HepG2 (cell line): ENCODE measurements around the gene WDR6. TPM values are rescaled to one million over a fixed set of nuclear protein-coding genes. Genes with fewer than 3 reads are reported as not detected.
A peak's percentile ranks its signal among the peaks of the same experiment; 100 is the strongest.

Source experiments
- ATAC-seq: fragments of 200-7000 bp; cut with Tn5 transposase; 3 replicates; pipeline ENCODE4 v1.9.1; 2020; ENCODE audit warnings: mild to moderate bottlenecking, moderate library complexity
- BruUV-seq: library from RNA; stranded (reverse); fragments of 400-500 nt; replicated peaks from 2 replicates; lab custom pipeline; 2021; lab: Mats Ljungman, UMichigan
- CTCF ChIA-PET: fragments of 300-600 bp; formaldehyde crosslinking; extraction: SDS; loops from one replicate; lab custom pipeline; 2021; ENCODE audit warnings: low total read pairs, inconsistent platforms, low intra/inter-chr PET ratio; lab: Yijun Ruan, JAX
- POLR2A ChIA-PET: fragments of 350-600 bp; sonication (Branson Sonifier 250); formaldehyde crosslinking; loops from one replicate; lab custom pipeline; 2020; ENCODE audit warnings: antibody characterized with exemption, inconsistent platforms; lab: Yijun Ruan, JAX
- DNase-seq: peaks from one replicate; pipeline ENCODE4 v3.0.0-alpha.2; 2015; ENCODE audit warnings: low spot score
- FAIRE-seq: peaks from 3 replicates; lab custom pipeline; 2011; peaks lifted over from hg19 to GRCh38; lab: Jason Lieb, UNC
- H2AFZ ChIP-seq: one replicate; pipeline ENCODE4 v1.6.1; 2011; ENCODE audit warnings: low read length, inconsistent platforms
- H3K27ac ChIP-seq: fragments of 300-600 bp; 3 replicates; pipeline ENCODE4 v1.8.0; 2011; ENCODE audit warnings: mixed run types, mild to moderate bottlenecking, mixed read lengths, low read length, inconsistent platforms; ENCODE audit not compliant: insufficient read depth; ENCODE audit errors: extremely low read length
- H3K27me3 ChIP-seq, 2 experiments: fragments of 200-600 bp in 1 of 2; 2 replicates in 1 of 2; 3 replicates in 1 of 2; pipeline versions ENCODE4 v1.6.0 to v1.8.0; 2011; ENCODE audit warnings: low read length in 2 of 2, mild to moderate bottlenecking in 2 of 2, moderate library complexity in 2 of 2, inconsistent platforms in 1 of 2; ENCODE audit not compliant: insufficient read depth in 2 of 2, control insufficient read depth in 1 of 2
- H3K36me3 ChIP-seq, 2 experiments: fragments of 200-600 bp in 1 of 2; replicated peaks in 1 of 2; 2 replicates in 1 of 2; 3 replicates in 1 of 2; pipeline versions ENCODE4 v1.5.1 to v1.8.0; 2011; ENCODE audit warnings: low read length in 2 of 2, inconsistent platforms in 1 of 2; ENCODE audit not compliant: insufficient read depth in 2 of 2, control insufficient read depth in 1 of 2
- H3K4me1 ChIP-seq: 2 replicates; pipeline ENCODE4 v1.5.1; 2012; ENCODE audit warnings: low read length, inconsistent platforms; ENCODE audit not compliant: insufficient read depth
- H3K4me2 ChIP-seq: 2 replicates; pipeline ENCODE4 v1.6.0; 2011; ENCODE audit warnings: low read depth, low read length, inconsistent platforms
- H3K4me3 ChIP-seq, 3 experiments: fragments of 200-600 bp in 1 of 3; sonication (generic), shearing (Covaris generic) in 1 of 3; replicated peaks in 1 of 3; 2 replicates each; pipeline ENCODE4 v1.5.1; 2011 to 2016; ENCODE audit warnings: low read length in 3 of 3, inconsistent platforms in 2 of 3, low read depth in 2 of 3, mild to moderate bottlenecking in 2 of 3, control low read depth in 1 of 3, mixed read lengths in 1 of 3; ENCODE audit not compliant: insufficient read depth in 1 of 3
- H3K79me2 ChIP-seq: one replicate; pipeline ENCODE4 v1.6.1; 2011; ENCODE audit warnings: low read length, inconsistent platforms; ENCODE audit not compliant: insufficient read depth
- H3K9ac ChIP-seq: 2 replicates; pipeline ENCODE4 v1.6.0; 2011; ENCODE audit warnings: mild to moderate bottlenecking, low read depth, low read length, inconsistent platforms; ENCODE audit not compliant: insufficient read depth
- H3K9me3 ChIP-seq: 2 replicates; pipeline ENCODE4 v1.5.1; 2012; ENCODE audit warnings: mild to moderate bottlenecking, low read length
- H4K20me1 ChIP-seq: 2 replicates; pipeline ENCODE4 v1.6.0; 2011; ENCODE audit warnings: inconsistent platforms, mild to moderate bottlenecking, low read length, moderate library complexity; ENCODE audit not compliant: insufficient read depth
- AGO2 ChIP-seq: fragments of 200-400 bp; formaldehyde crosslinking; optimal IDR thresholded peaks from 2 replicates; pipeline ENCODE3; 2017; ENCODE audit warnings: mild to moderate bottlenecking, low read depth, low read length, moderate library complexity
- GLMP ChIP-seq: sonication (generic); formaldehyde crosslinking; IDR thresholded peaks from 2 replicates; pipeline ENCODE4 v1.9.0; 2021; ENCODE audit warnings: missing genetic modification reagents, mild to moderate bottlenecking, borderline replicate concordance
- HNF4A ChIP-seq: sonication (generic); formaldehyde crosslinking; IDR thresholded peaks from 2 replicates; pipeline ENCODE4 v1.4.0; 2020; ENCODE audit warnings: missing genetic modification reagents
- KDM5A ChIP-seq: fragments of 200-600 bp; sonication (generic); IDR thresholded peaks from 2 replicates; pipeline ENCODE4 v1.7.0; 2018; ENCODE audit warnings: antibody characterized with exemption, mild to moderate bottlenecking, low read length, borderline replicate concordance
- PATZ1 ChIP-seq: sonication (generic); formaldehyde crosslinking; IDR thresholded peaks from 2 replicates; pipeline ENCODE4 v1.4.0; 2020; ENCODE audit warnings: missing genetic modification reagents
- RARA ChIP-seq: IDR thresholded peaks from 2 replicates; pipeline ENCODE4 v1.6.1; 2016; ENCODE audit warnings: missing genetic modification reagents, missing compliant biosample characterization
- RFX5 ChIP-seq: IDR thresholded peaks from 2 replicates; pipeline ENCODE4 v1.6.1; 2011; ENCODE audit warnings: low read depth, low read length, improper control_type of control experiment
- STAT5B ChIP-seq: sonication (generic); formaldehyde crosslinking; IDR thresholded peaks from 2 replicates; pipeline ENCODE4 v1.4.0; 2020; ENCODE audit warnings: missing genetic modification reagents
- ZMYM2 ChIP-seq: sonication (generic); formaldehyde crosslinking; IDR thresholded peaks from 2 replicates; pipeline ENCODE4 v1.8.0; 2022; ENCODE audit warnings: mild to moderate bottlenecking, missing genetic modification reagents
- ZNF121 ChIP-seq: sonication (generic); formaldehyde crosslinking; IDR thresholded peaks from 2 replicates; pipeline ENCODE4 v1.5.0; 2020; ENCODE audit warnings: mild to moderate bottlenecking, missing genetic modification reagents
- ZNF550 ChIP-seq: sonication (generic); formaldehyde crosslinking; IDR thresholded peaks from 2 replicates; pipeline ENCODE4 v1.4.0; 2020; ENCODE audit warnings: mild to moderate bottlenecking, missing genetic modification reagents, borderline replicate concordance
- WGBS: methylation state at CpG from one replicate; pipeline ENCODE4 v1.1.6; 2017; ENCODE audit warnings: low lambda C conversion rate; 5-methylcytosine and 5-hydroxymethylcytosine counted together
- in situ Hi-C: cut with HindIII; loops from 2 replicates; pipeline ENCODE4 v1.10.0; 2017; ENCODE audit warnings: low pct_unique_long_range_greater_than_20kb; ENCODE audit not compliant: extremely low pct_ligation_motif_present
- intact Hi-C: fragments of 100-400 bp; cut with micrococcal nuclease; formaldehyde crosslinking; loops from one replicate; pipeline ENCODE4 v1.10.0; 2022; ENCODE audit not compliant: unreplicated experiment
- polyA plus RNA-seq, 8 experiments: library from polyadenylated mRNA; depleted of rRNA in 3 of 8; stranded (reverse) in 7 of 8; unstranded in 1 of 8; fragments of >200 nt; fragmentation: Illumina TruSeq in 4 of 8; extraction: Trizol in 4 of 8; gene quantifications; 2 replicates each; pipeline versions ENCODE4 v1.2.1 to v1.2.3, GENCODE V29; 2011 to 2016; ENCODE audit warnings: low read depth in 4 of 8, missing spikeins in 1 of 8, mixed read lengths in 1 of 8; ENCODE audit not compliant: insufficient read depth in 1 of 8
- total RNA-seq, 5 experiments: library from RNA; depleted of rRNA; stranded (reverse); fragments of >200 nt; fragmentation: Illumina TruSeq; extraction: Trizol; gene quantifications; 2 replicates each; pipeline ENCODE4 v1.2.3, GENCODE V29; 2016; ENCODE audit warnings: low read depth in 1 of 5
- TF ChIP-seq, protein P1 (sequence below): sonication (generic); formaldehyde crosslinking; IDR thresholded peaks from 2 replicates; pipeline ENCODE4 v1.5.0; 2020; ENCODE audit warnings: mild to moderate bottlenecking, missing genetic modification reagents
- TF ChIP-seq, protein P2 (sequence below): IDR thresholded peaks from 2 replicates; pipeline ENCODE4 v1.6.1; 2016

WDR6 gene
- total and polyA plus RNA-seq, 2 of the 13 experiments (the other 11 are each of a cell fraction or from before 2014, with no cell fraction given) = 73.4 to 139 TPM

DNA sequence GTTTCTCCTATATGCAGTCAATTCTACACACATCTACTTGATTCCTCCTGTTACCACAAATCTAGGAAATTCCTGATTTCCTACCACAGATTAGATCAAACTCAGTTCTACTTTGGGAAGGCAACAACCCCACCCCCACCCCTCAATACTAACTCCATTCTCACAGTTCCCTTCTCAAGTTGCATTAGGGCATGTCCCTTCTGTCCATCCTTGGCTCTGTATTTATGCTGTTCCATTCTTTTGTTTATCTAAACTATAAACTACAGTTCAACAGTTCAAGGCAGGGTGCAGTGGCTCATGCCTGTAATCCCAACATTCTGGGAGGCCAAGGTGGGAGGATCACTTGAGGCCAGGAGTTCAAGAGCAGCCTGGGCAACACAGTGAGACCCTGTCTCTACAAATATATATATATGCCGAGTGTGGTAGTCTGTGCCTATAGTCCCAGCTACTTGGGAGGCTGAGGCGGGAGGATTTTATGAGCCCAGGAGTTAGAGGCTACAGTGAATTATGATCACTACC is 47.2 kb downstream of the WDR6 start:
- POLR2A ChIA-PET = interaction anchor here (1.5 kb wide), 1 partner anchor 25 kb away, joined by 4 read pairs; the partner anchor contains the start of gene IMPDH2
- CTCF ChIA-PET = no interaction called here
- Histone ChIP-seq H3K4me1 (peaks cover 27% of the 10 kb centered on the region), H3K79me2 (peaks cover 4% of the 10 kb centered on the region), H3K36me3 (peaks cover 30 to 64% of the 10 kb centered on the region in 2 experiments), H3K9ac (no peak overlapping the region), H4K20me1 (0 out of 2 replicates have a peak, but pooled peaks cover 5% of the 10 kb centered on the region), H2AFZ (no peak overlapping the region), H3K9me3 (no peaks in the 10 kb centered on the region), H3K4me3 (no peak overlapping the region), H3K27ac (no peak overlapping the region), H3K4me2 (no peak overlapping the region), H3K27me3 (no peaks in the 10 kb centered on the region)
- TF ChIP-seq ZMYM2 (CRISPR knock-in tag) (0 out of 2 replicates have a peak, but pooled peaks have one; percentile 42), RARA (CRISPR knock-in tag) (0 out of 2 replicates have a peak, but pooled peaks have one; percentile 23), HNF4A (CRISPR knock-in tag) (peak; percentile 59; the same call in 1 of the 2 replicates), ZNF121 (CRISPR knock-in tag) (peak; percentile 88), RFX5 (no peak)
- TF ChIP-seq, protein P1, sequence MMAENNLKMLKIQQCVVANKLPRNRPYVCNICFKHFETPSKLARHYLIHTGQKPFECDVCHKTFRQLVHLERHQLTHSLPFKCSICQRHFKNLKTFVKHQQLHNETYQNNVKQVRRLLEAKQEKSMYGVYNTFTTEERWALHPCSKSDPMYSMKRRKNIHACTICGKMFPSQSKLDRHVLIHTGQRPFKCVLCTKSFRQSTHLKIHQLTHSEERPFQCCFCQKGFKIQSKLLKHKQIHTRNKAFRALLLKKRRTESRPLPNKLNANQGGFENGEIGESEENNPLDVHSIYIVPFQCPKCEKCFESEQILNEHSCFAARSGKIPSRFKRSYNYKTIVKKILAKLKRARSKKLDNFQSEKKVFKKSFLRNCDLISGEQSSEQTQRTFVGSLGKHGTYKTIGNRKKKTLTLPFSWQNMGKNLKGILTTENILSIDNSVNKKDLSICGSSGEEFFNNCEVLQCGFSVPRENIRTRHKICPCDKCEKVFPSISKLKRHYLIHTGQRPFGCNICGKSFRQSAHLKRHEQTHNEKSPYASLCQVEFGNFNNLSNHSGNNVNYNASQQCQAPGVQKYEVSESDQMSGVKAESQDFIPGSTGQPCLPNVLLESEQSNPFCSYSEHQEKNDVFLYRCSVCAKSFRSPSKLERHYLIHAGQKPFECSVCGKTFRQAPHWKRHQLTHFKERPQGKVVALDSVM = peak; percentile 94
- in situ Hi-C loops (no loop called here), intact Hi-C loops (no loop called here)
- no peak for ATAC-seq
- no peak for DNase-seq
- no peak for FAIRE-seq
- BruUV-seq = no TSS peak
- 100% methylated on average over 2 of the region's 2 CpGs for WGBS

- Histone ChIP-seq H3K27me3 (no peaks in the 10 kb centered on the region), H2AFZ (no peak overlapping the region), H3K27ac (no peak overlapping the region), H4K20me1 (no peaks in the 10 kb centered on the region), H3K9ac (no peak overlapping the region), H3K4me2 (no peak overlapping the region), H3K4me3 (no peak overlapping the region), H3K9me3 (no peaks in the 10 kb centered on the region), H3K4me1 (peaks cover 13% of the 10 kb centered on the region; the same call in 1 of the 2 replicates), H3K36me3 (peaks cover 24 to 63% of the 10 kb centered on the region in 2 experiments), H3K79me2 (no peaks in the 10 kb centered on the region)
- POLR2A ChIA-PET = no interaction called here
- DNase-seq (no peak), ATAC-seq (peak; percentile 23), FAIRE-seq (no peak)
- TSS peak; percentile 33 for BruUV-seq
- 92% methylated on average over 2 of the region's 10 CpGs for WGBS
- in situ Hi-C loops = no loop called here
- CTCF ChIA-PET = no interaction called here
- intact Hi-C loops = no loop called here
- TF ChIP-seq PATZ1 (CRISPR knock-in tag) (no peak), KDM5A (no peak), ZNF550 (CRISPR knock-in tag) (no peak), AGO2 (peak; percentile 78), GLMP (no peak), STAT5B (CRISPR knock-in tag) (no peak)
- TF ChIP-seq, protein P2, sequence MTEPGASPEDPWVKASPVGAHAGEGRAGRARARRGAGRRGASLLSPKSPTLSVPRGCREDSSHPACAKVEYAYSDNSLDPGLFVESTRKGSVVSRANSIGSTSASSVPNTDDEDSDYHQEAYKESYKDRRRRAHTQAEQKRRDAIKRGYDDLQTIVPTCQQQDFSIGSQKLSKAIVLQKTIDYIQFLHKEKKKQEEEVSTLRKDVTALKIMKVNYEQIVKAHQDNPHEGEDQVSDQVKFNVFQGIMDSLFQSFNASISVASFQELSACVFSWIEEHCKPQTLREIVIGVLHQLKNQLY (CRISPR knock-in tag) = no peak
These were observed 50.1 kb downstream of the WDR6 start for GRCh38 chr3:49057268-49057667.
